HG02571 (cell line): ENCODE data around the gene TNNT3.
"Not testable (repeated sequence)": the region's sequence is repeated elsewhere in the genome, so short reads cannot be mapped to it uniquely, and the experiment has no call there.

ENCODE experiments used
- ATAC-seq: cut with Tn5 transposase; IDR thresholded peaks from one replicate; pipeline ENCODE4 v1.9.1; 2021; ENCODE audit warnings: mild to moderate bottlenecking, moderate library complexity; ENCODE audit not compliant: unreplicated experiment

The TNNT3 gene

GRCh38 chr11:1919391-1920127 lies at the start of gene TNNT3:
Gene TNNT3 (plus strand): TSS chr11:1919703. CDS start chr11:1922875, 3,172 bp downstream.
- ATAC-seq, result no peak

- no peak for ATAC-seq
These were observed 49.2 kb upstream of the TNNT3 start for GRCh38 chr11:1870326-1870696.

- ATAC-seq, result no peak
These were observed 48.6 kb upstream of the TNNT3 start for GRCh38 chr11:1870721-1871466.

GRCh38 chr11:1871531-1871930 lies 48.0 kb upstream of the TNNT3 start:
- ATAC-seq, result no peak

- no peak for ATAC-seq
These were observed 47.1 kb upstream of the TNNT3 start for GRCh38 chr11:1872267-1872985.

- no peak for ATAC-seq
These were observed 46.3 kb upstream of the TNNT3 start for GRCh38 chr11:1873048-1873812.

GRCh38 chr11:1873813-1874150 lies 45.7 kb upstream of the TNNT3 start:
- not testable (repeated sequence) for ATAC-seq

- ATAC-seq, result not testable (repeated sequence)
These were observed 44.9 kb upstream of the TNNT3 start for GRCh38 chr11:1874441-1875092.

GRCh38 chr11:1875093-1875850 lies 44.2 kb upstream of the TNNT3 start:
- ATAC-seq, result no peak

- ATAC-seq, result not testable (repeated sequence)
These were observed 43.6 kb upstream of the TNNT3 start for GRCh38 chr11:1875851-1876301.

GRCh38 chr11:1876361-1877063 lies 43.0 kb upstream of the TNNT3 start:
- no peak for ATAC-seq

GRCh38 chr11:1877211-1878136 lies 42.0 kb upstream of the TNNT3 start:
- ATAC-seq, result no peak

- no peak for ATAC-seq
These were observed 41.1 kb upstream of the TNNT3 start for GRCh38 chr11:1878137-1879031.

GRCh38 chr11:1879342-1879940 lies 40.1 kb upstream of the TNNT3 start:
- no peak for ATAC-seq

GRCh38 chr11:1879941-1880720 lies 39.4 kb upstream of the TNNT3 start:
- no peak for ATAC-seq
